Keratinocyte (primary cell): ENCODE data around the gene TTI1. TPM values are rescaled to one million over a fixed set of nuclear protein-coding genes. Genes with fewer than 3 reads are reported as not detected.

Experiments
- DNase-seq: peaks from one replicate; pipeline ENCODE4 v3.0.0-alpha.2; 2011; ENCODE audit warnings: low read depth, missing footprints, low spot score
- FAIRE-seq: peaks from 2 replicates; lab custom pipeline; 2011; peaks lifted over from hg19 to GRCh38; lab: Jason Lieb, UNC
- H2AFZ ChIP-seq: 2 replicates; pipeline ENCODE4 v1.6.0; 2012; ENCODE audit warnings: low read length, control low read depth, inconsistent platforms; ENCODE audit not compliant: control insufficient read depth
- H3K27ac ChIP-seq: 2 replicates; pipeline ENCODE4 v1.5.1; 2011; ENCODE audit warnings: low read length; ENCODE audit not compliant: control insufficient read depth, insufficient read depth
- H3K27me3 ChIP-seq: 3 replicates; pipeline ENCODE4 v1.6.0; 2011; ENCODE audit warnings: low read length; ENCODE audit not compliant: control insufficient read depth, insufficient read depth; ENCODE audit errors: extremely low read depth
- H3K36me3 ChIP-seq, 2 experiments: 2 replicates in 1 of 2; 3 replicates in 1 of 2; pipeline ENCODE4 v1.5.1; 2011; ENCODE audit warnings: low read length in 2 of 2, mild to moderate bottlenecking in 1 of 2; ENCODE audit not compliant: control insufficient read depth in 2 of 2, insufficient read depth in 2 of 2; ENCODE audit errors: extremely low read depth in 1 of 2
- H3K4me1 ChIP-seq: 3 replicates; pipeline ENCODE4 v1.5.1; 2011; ENCODE audit warnings: low read length; ENCODE audit not compliant: control insufficient read depth, insufficient read depth; ENCODE audit errors: extremely low read depth
- H3K4me2 ChIP-seq: 3 replicates; pipeline ENCODE4 v1.6.0; 2011; ENCODE audit warnings: low read depth, low read length; ENCODE audit not compliant: control insufficient read depth, insufficient read depth; ENCODE audit errors: extremely low read depth
- H3K4me3 ChIP-seq, 3 experiments: fragments of 200-600 bp in 1 of 3; sonication (generic) in 1 of 3; 2 replicates in 2 of 3; 3 replicates in 1 of 3; pipeline ENCODE4 v1.5.1; 2011 to 2016; ENCODE audit warnings: low read length in 3 of 3, mild to moderate bottlenecking in 3 of 3, control low read depth in 2 of 3, inconsistent platforms in 1 of 3, low read depth in 1 of 3, mixed read lengths in 1 of 3, mixed run types in 1 of 3, moderate library complexity in 1 of 3; ENCODE audit not compliant: control insufficient read depth in 2 of 3, insufficient read depth in 2 of 3; ENCODE audit errors: extremely low read depth in 1 of 3
- H3K79me2 ChIP-seq: 2 replicates; pipeline ENCODE4 v1.6.0; 2012; ENCODE audit warnings: low read length; ENCODE audit not compliant: control insufficient read depth, insufficient read depth
- H3K9ac ChIP-seq: 3 replicates; pipeline ENCODE4 v1.6.0; 2011; ENCODE audit warnings: low read length; ENCODE audit not compliant: control insufficient read depth, insufficient read depth; ENCODE audit errors: extremely low read depth
- H3K9me1 ChIP-seq: 3 replicates; pipeline ENCODE4 v1.6.0; 2011; ENCODE audit warnings: low read length; ENCODE audit not compliant: control insufficient read depth, insufficient read depth; ENCODE audit errors: extremely low read depth
- H3K9me3 ChIP-seq: 2 replicates; pipeline ENCODE4 v1.5.1; 2012; ENCODE audit warnings: low read depth, low read length; ENCODE audit not compliant: control insufficient read depth
- H4K20me1 ChIP-seq: 3 replicates; pipeline ENCODE4 v1.6.0; 2011; ENCODE audit warnings: low read length; ENCODE audit not compliant: control insufficient read depth, insufficient read depth; ENCODE audit errors: extremely low read depth
- CTCF ChIP-seq, 3 experiments: IDR thresholded peaks in 1 of 3; conservative IDR thresholded peaks in 1 of 3; optimal IDR thresholded peaks in 1 of 3; 2 replicates in 2 of 3; 3 replicates in 1 of 3; pipeline versions ENCODE3 to v1.5.1; 2011; ENCODE audit warnings: low read length in 3 of 3, mild to moderate bottlenecking in 3 of 3, moderate library complexity in 2 of 3, control low read depth in 1 of 3, inconsistent platforms in 1 of 3; ENCODE audit not compliant: insufficient read depth in 2 of 3; ENCODE audit errors: extremely low read depth in 1 of 3
- EZH2 ChIP-seq: IDR thresholded peaks from one replicate; pipeline ENCODE4 v1.6.1; 2012; ENCODE audit warnings: inconsistent platforms, mild to moderate bottlenecking, low read length, moderate library complexity
- dilution Hi-C: fragments of 300-500 bp; cut with MboI; formaldehyde crosslinking; loops from one replicate; pipeline ENCODE4 v1.7.0; 2020; ENCODE audit warnings: low sequenced_read_pairs; ENCODE audit not compliant: extremely low pct_ligation_motif_present
- polyA plus RNA-seq, 5 experiments: library from polyadenylated mRNA; depleted of rRNA in 3 of 5; stranded (reverse) in 3 of 5; stranded (forward) in 1 of 5; unstranded in 1 of 5; fragments of >200 nt; gene quantifications; 1 replicate in 1 of 5; 2 replicates in 3 of 5; 3 replicates in 1 of 5; pipeline versions ENCODE4 v1.2.1 to v1.2.3, GENCODE V29; 2011 to 2012; ENCODE audit warnings: missing spikeins in 2 of 5, low read depth in 1 of 5, low replicate concordance in 1 of 5

TTI1 gene
- polyA plus RNA-seq, 1 donor (not counting 4 experiments of a cell fraction or from before 2014, with no cell fraction given): 13.5 TPM

GRCh38 chr20:38008233-38008944 lies 24.9 kb downstream of the TTI1 start:
- Histone ChIP-seq H3K79me2 (peaks cover 8% of the 10 kb centered on the region), H3K9me1 (no peaks in the 10 kb centered on the region), H3K4me3 (no peak overlapping the region), H3K9ac (no peak overlapping the region), H3K27ac (no peak overlapping the region), H3K27me3 (no peaks in the 10 kb centered on the region), H3K4me1 (no peaks in the 10 kb centered on the region), H3K9me3 (no peaks in the 10 kb centered on the region), H3K4me2 (no peak overlapping the region), H2AFZ (no peak overlapping the region), H4K20me1 (peaks cover 3% of the 10 kb centered on the region), H3K36me3 (peaks cover 5 to 12% of the 10 kb centered on the region in 2 experiments)
- dilution Hi-C loops: no loop called here
- TF ChIP-seq EZH2 (no peak), CTCF (optimal IDR thresholded peaks at IDR 0.05 in 1 of 3, IDR thresholded peaks at IDR 0.05 in 1 of 3, conservative IDR thresholded peaks at IDR 0.05 in 1 of 3; ENCODE audit: extremely low read depth in 1 of 3, insufficient read depth in 2 of 3, low read length in 3 of 3) (no peak)
- no peak for DNase-seq
- FAIRE-seq: no peak

- no peaks in the 10 kb centered on the region for H3K4me1 ChIP-seq
- peaks cover 6 to 12% of the 10 kb centered on the region in 2 experiments for H3K36me3 ChIP-seq
- no peak overlapping the region for H3K9ac ChIP-seq
- peaks cover 8% of the 10 kb centered on the region for H3K79me2 ChIP-seq
- dilution Hi-C loops: no loop called here
- no peak overlapping the region for H3K27ac ChIP-seq
- FAIRE-seq (no peak), DNase-seq (no peak)
- H3K4me3 ChIP-seq: no peak overlapping the region
- H3K27me3 ChIP-seq: no peaks in the 10 kb centered on the region
- H2AFZ ChIP-seq: no peak overlapping the region
- peaks cover 3% of the 10 kb centered on the region for H4K20me1 ChIP-seq
- no peak overlapping the region for H3K4me2 ChIP-seq
- H3K9me3 ChIP-seq: no peaks in the 10 kb centered on the region
- H3K9me1 ChIP-seq: no peaks in the 10 kb centered on the region
- TF ChIP-seq EZH2 (no peak), CTCF (optimal IDR thresholded peaks at IDR 0.05 in 1 of 3, IDR thresholded peaks at IDR 0.05 in 1 of 3, conservative IDR thresholded peaks at IDR 0.05 in 1 of 3; ENCODE audit: extremely low read depth in 1 of 3, insufficient read depth in 2 of 3, low read length in 3 of 3) (no peak)
These were observed 25.7 kb downstream of the TTI1 start for GRCh38 chr20:38007526-38007925.
